HG03095 (cell line): ENCODE results near the gene PLXDC2.

Source experiments
- ATAC-seq: cut with Tn5 transposase; IDR thresholded peaks from one replicate; pipeline ENCODE4 v1.9.1; 2021; ENCODE audit warnings: moderate library complexity; ENCODE audit not compliant: unreplicated experiment

PLXDC2 gene

GRCh38 chr10:19906108-19906791 is 90.0 kb downstream of the PLXDC2 start:
- no peak for ATAC-seq

- ATAC-seq, result no peak
These were observed 92.9 kb downstream of the PLXDC2 start for GRCh38 chr10:19908991-19909696.

DNA sequence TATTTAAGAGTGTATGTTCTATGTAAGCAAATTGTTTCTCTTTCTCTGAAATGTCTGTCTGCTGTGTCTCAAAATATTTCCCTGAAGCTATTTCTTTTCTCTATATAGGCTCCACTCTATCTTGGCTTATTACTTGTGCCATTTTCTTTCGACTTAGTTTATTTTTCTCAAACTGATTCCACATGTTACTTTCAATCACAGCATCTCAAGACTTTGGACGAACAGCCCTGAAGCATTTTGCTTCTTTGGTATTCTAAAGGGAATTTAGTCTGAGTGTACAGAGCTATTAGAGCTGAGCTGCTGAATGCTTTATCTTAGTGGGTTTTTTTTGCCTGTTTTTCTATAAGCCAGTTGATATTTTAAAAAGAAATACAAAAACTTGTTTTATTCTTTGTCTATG is 95.7 kb downstream of the PLXDC2 start:
- no peak for ATAC-seq

DNA sequence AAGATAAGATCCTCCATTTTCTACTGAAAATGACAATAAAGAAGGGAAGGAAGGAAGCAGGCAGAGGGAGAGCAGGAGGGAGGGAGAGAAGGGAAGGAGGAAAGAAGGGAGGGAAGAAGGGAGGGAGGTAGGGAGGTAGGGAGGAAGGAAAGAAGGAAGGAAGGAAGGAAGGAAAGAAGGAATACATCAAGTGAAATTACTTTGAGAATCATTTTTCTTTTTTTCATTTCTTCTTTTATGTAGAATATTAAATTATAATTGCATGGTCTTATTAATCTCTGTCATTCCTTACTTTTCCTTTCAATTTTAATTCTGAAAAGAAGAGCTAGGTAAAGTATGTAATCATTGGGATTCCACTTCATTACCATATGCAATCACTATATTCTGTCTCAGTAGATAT is 97.8 kb downstream of the PLXDC2 start:
- ATAC-seq, result no peak

DNA sequence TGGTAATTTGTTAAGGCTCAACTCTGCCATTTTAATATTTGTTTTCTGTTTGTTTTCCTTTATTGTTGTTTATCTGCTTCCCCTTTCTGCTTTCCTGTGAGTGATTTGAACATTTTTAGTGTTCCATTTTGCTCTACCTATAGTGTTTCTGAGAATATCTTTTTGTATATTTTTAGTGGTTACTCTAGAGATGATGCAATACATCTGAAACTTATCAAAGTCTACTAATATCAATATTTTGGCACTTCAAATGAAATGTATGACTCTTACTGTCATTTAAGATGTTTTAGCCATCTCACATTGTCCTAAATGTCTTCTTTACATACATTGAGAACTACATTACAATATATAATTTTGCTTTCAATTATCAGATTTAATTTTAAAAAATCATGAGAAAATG is 98.9 kb downstream of the PLXDC2 start:
- no peak for ATAC-seq

- ATAC-seq, result no peak
These were observed 99.6 kb downstream of the PLXDC2 start for GRCh38 chr10:19915816-19916215.

DNA sequence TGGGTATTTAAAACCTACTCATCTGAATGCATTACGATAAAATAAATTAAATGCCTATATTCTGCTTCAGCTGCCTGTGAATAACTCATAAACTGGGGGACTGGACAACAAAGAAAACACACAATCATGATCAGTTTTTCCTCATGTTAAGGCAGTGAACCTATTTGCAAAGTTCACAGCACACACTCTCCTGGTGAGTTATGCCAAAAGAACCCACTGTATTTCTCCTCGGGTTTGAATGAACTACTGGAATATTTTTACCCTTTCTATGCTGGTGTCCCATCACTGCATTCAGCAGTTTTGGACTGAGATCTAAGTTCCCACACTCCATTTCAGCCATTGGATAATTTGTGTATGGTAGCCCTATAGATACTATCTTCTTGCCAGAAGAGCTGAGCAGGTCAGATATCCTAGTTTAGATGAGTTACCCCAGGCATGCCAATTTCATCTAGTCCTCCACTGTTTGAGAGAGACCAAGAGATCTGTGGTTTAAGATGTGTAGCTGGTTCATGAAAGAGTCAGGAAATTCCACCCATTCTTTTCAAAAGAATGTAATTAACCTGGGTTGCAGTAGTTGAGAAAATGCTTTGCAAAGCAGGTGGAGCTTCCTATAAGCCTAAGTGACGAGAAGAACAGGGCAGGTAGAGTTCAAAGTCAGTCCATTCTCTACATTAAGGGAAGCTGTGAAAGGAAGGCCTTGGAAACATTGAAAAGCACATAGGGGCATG is 101.7 kb downstream of the PLXDC2 start:
- ATAC-seq, result no peak

DNA sequence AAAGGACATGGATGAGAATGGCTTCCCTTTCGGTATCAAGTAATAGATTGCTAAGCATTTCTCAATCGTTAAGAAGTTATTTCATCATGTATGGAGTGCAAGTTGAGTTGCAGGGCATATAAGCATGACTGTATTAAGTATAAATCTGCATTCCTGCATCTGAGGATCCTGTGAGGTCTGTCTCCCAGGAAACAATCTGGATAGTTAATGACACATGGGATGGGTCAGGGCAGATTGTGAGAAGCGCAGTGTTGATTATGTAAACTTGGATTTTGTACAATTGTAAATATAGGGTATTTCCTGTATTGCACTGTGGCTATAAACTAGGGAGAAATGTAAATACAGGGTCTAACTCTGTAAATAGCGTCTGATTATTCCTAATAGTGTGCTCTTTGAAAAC is 102.6 kb downstream of the PLXDC2 start:
- no peak for ATAC-seq

- no peak for ATAC-seq
These were observed 103.4 kb downstream of the PLXDC2 start for GRCh38 chr10:19919671-19920070.

- no peak for ATAC-seq
These were observed 104.0 kb downstream of the PLXDC2 start for GRCh38 chr10:19920075-19920726.

DNA sequence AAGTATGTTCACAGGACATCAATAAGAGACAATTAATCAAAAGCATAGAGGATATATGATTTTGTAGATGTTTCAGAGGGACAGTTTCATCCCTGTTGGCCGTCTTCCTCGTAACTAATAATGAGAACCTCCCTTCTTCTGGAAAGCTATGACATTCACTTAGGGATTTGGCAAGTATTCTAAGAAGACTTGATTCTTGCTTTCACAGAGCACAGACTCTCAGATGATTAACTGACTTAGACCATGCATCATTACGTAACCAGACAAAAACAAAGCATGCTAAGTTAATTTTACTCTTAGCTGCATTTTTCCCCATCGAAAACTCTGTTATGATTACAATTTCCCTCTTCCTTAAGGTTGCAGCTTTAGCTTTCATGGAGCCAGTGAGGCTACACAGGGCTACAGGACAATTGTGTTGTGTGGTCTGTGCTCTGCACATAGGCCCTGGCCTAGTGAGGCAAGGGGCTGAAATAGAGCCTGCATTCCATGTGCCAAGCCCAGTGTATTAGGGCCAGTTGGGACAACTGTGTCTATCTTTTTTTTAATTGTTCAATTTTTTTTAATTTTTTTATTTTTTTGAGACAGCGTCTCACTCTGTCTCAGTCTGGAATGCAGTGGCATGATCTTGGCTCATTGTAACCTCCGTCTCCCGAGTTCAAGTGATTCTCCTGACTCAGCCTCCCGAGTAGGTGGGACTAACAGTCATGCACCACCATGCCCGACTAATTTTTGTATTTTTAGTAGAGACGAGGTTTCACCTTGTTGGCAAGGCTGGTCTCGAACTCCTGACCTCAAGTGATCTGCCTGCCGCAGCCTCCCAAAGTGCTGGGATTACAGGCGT is 105.3 kb downstream of the PLXDC2 start:
- no peak for ATAC-seq

DNA sequence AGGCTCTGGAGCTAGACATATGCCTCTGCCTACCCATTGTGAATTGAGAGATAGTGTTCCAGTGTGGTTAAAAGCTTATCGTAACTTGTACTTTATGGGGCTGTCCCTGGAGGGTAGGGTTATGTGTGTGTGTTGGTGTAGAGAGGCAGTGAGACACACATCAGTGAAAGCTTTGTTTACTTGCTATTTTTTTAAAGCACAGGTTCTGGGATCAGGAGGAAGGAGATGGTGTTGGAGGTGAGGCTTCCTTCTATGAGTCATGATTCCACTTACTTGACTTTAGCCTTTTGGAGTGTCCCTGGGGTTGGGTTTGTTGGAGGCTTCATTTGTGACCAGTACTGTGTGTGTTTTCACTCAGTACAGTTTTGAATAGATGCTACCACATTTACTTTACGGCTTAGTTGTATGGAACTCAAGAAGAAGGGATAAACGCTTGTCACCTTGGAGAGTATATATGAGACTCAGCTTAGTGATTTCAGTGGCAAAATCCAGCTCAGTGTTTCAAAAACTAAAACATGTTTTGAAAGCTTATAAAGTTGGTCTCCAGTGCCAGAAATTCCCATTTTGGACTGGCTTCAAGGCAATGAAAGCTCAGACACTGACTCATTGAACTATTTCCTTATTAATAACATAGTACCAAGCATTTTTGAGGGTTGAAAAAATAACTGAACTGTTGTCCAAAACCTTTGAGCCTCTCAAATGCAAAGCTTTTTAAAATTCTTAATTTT is 106.2 kb downstream of the PLXDC2 start:
- ATAC-seq, result no peak

GRCh38 chr10:19925064-19925463 is 108.8 kb downstream of the PLXDC2 start:
- ATAC-seq, result no peak

DNA sequence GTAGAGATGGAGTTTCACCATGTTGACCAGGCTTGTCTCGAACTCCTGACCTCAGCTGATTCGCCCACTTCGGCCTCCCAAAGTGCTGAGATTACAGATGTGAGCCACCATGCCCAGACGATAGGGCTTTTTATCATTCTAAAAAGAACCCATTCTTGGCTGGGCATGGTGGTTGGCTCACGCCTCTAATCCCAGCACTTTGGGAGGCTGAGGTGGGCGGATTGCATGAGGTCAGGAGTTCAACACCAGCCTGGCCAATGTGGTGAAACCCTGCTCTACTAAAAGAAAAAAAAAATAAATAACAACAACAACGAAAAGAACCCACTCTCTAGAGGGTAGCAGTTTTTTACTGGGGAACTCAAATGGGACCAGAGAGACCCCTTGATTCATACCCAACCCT is 112.7 kb downstream of the PLXDC2 start:
- ATAC-seq, result no peak

GRCh38 chr10:19929506-19930140 is 113.4 kb downstream of the PLXDC2 start:
- no peak for ATAC-seq

GRCh38 chr10:19930936-19931893 is 115.0 kb downstream of the PLXDC2 start:
- no peak for ATAC-seq

DNA sequence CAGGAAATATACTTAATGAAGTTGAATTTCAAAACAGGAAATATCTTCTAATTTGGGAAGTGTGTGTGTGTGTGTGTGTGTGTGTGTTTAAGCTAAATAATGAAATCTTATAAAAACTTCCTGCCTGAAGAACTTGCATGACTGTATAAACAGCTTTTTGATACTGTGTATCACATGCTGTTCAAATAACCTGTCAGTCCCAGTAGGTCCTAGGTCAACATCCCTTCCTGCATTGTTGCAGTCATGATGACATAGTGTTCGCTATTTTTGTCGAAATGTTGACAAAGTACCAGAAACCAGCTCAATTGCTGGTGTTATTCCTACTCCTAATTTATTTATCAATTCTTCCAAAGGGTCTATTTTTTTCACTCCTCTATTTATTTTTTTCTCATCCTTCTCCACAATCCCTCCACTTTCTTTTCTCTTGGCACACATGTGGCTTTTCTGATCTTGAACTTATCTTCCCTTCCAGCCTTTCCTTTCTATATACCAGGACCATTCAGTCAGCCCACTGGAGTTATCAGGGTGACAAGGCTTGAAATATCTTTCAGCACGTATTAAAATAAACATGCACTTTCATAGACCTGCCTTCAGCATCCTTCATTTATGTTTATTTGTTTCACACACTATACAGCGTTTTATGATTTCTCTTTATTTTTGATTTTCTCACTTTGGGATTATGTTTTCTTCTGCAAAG is 115.8 kb downstream of the PLXDC2 start:
- ATAC-seq, result no peak
